ENCODE data around the gene PRKAR2B.

- TF ChIP-seq GATA2 (IDR thresholded peaks at IDR 0.05; ENCODE audit: low read depth, low read length) = no peak
- no peak for TF ChIP-seq GATA3 (IDR thresholded peaks at IDR 0.05; ENCODE audit: low read depth, low read length)
These were observed 10.0 kb upstream of the PRKAR2B start for GRCh38 chr7:107034553-107034952.

Data from SH-SY5Y (cell line).